Measurements from ENCODE around the gene CCDC33.

- TF ChIP-seq EP300 (IDR thresholded peaks at IDR 0.05) (no peak), CTCF (IDR thresholded peaks at IDR 0.05) (no peak), POLR2A (IDR thresholded peaks at IDR 0.05) (no peak), POLR2AphosphoS5 (IDR thresholded peaks at IDR 0.05) (no peak)
Observed at GRCh38 chr15:74381190-74381453, 145.0 kb downstream of the CCDC33 start.
